ENCODE measurements around the gene VCL. TPM values are rescaled to one million over a fixed set of nuclear protein-coding genes. Genes with fewer than 3 reads are reported as not detected.
"Not testable (repeated sequence)": the region's sequence is repeated elsewhere in the genome, so short reads cannot be mapped to it uniquely, and the experiment has no call there.

VCL gene
- polyA plus RNA-seq, 12 donors: 107 to 176 (median 147) TPM

GRCh38 chr10:74035303-74035702 is 37.4 kb downstream of the VCL start:
- no peak for DNase-seq

DNA sequence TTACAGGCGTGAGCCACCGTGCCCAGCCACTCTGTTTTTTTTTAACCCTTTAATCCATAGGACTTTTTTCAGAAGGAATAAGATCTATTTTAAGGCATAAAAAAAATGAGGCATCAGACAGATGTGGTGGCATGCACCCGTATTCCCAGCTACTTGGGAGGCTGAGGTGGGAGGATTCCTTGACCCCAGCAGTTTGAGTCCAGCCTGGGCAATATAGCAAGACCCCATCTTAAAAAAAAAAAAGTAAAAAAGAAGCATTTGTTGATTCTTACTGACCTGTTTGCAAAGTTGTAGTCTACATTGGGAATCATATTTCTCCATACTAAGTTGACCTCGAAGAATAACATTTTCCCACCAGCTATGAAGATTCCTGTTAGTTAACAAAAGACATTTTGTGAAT is 38.6 kb downstream of the VCL start:
- DNase-seq: no peak

- DNase-seq: peak; percentile 54
Observed at GRCh38 chr10:74039561-74040145, 41.7 kb downstream of the VCL start.

DNA sequence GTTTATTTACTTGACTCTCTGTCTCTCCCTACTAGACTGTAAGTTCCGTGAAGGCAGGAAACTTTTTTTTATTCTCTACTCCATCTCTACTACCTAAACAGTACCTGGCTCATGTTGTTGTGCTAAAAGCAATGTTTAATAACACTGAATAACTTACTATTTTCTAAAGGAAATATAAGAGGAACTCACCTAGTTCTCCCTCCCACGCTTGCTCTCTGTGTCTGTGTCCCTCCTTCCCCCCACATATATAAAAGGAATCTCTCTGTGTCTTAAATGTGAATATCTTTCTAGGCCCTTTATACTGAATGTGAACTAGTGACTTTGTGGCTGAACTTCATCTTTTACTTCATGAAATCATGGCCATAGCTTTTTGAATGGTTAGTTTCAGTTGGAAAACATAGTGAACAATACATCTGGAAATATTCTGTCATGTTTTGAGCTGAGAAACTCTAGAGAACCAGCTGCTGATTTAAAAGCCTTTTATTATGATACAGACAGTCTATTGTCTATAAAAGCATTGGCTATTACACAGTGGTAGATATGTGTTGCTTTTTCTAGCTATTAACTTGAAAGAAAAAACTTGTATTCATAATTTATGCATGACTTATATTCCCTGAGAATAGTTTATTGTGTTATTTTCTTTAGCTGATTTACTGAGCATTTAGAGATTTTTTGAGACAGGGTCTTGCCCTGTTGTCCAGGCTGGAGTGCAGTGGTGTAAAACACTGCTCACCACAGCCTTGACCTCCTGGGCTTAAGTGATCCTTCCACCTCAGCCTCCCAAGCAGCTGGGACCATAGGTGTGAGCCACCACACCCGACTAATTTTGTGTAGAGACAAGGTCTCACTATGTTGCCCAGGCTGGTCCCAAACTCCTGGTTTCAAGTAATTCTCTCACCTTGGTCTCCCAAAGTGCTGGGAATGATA is 42.5 kb downstream of the VCL start:
- peak; percentile 48 for DNase-seq

GRCh38 chr10:74044419-74044818 is 46.5 kb downstream of the VCL start:
- no peak for DNase-seq

DNA sequence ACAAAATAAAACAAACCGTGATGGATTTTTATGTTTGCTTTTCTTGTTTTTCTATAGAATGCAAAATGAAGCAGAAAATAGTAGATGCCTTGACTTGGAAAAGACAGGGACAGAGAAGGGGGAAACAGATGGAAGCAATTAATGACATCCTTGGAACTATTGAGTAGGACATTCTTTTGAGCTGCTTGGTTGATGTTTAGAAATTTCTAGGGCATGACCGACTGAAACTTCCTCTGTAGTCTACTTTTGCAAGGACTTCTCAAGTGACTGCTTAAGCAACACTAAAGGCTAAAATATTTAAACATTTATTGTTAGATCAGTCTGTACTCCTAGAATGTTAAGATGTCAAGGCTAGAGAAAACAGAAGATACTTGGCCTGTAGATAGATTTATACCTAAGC is 49.4 kb downstream of the VCL start:
- peak; percentile 59 for DNase-seq

- no peak for DNase-seq
Observed at GRCh38 chr10:74047871-74048270, 50.0 kb downstream of the VCL start.

- no peak for DNase-seq
Observed at GRCh38 chr10:74048433-74048832, 50.5 kb downstream of the VCL start.

GRCh38 chr10:74049955-74050354 is 52.0 kb downstream of the VCL start:
- peak; percentile 50 for DNase-seq

DNA sequence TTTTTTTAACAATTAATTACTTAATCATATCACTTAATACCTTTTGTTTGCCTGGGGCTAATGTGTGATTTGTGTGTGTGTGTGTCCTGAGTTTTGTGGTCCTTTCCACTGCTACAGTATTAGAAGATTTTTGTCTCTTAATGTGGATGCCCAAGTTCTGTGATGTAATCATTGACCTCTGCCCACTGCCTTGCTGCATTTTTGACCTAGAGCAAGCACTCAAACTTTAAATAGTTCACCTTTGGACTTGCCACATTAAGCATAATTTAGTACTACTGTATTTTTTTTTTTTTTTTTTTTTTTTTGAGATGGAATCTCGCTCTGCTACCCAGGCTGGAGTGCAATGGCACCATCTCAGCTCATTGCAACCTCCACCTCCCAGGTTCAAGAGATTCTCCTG is 52.7 kb downstream of the VCL start:
- no peak for DNase-seq

GRCh38 chr10:74051736-74052342 is 53.9 kb downstream of the VCL start:
- DNase-seq: no peak

- no peak for DNase-seq
Observed at GRCh38 chr10:74052994-74053393, 55.1 kb downstream of the VCL start.

- DNase-seq: no peak
Observed at GRCh38 chr10:74055383-74056049, 57.6 kb downstream of the VCL start.

DNA sequence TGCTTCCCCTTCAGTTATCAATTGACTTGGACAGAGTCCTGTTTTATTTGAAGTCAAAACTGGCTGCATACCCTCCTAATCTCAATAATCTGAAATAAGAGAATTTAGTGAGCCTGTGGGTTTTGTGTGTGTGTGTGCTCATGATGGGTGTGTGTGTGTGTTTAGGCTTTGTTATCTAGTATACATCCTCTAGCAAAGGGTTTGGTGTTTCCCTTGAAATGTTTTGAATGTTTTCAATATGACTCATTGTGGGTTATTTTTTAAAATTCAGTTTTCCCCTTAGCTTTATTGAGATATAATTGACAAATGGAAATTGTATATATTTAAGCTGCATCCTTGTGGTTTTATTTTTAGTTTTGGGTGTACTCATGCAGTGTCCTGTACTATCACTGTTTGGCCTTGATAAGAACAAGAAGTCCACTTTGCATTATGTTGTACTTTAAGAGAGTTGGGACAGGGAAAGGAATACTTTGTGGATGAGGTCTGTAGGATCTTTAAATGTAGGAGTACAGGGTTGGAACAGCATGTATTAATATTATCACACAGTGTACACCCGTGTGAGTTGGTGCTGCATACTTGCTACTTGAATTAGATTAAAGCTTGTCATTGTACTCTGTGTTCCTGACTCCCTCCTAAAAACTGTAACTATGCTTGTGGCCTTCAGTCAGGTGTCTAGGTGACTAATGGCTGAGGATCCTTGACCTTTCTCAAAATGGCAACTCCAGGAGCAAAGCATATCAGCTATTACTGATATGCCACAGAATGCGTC is 58.3 kb downstream of the VCL start:
- DNase-seq: no peak

GRCh38 chr10:74058071-74058470 is 60.2 kb downstream of the VCL start:
- DNase-seq: no peak

DNA sequence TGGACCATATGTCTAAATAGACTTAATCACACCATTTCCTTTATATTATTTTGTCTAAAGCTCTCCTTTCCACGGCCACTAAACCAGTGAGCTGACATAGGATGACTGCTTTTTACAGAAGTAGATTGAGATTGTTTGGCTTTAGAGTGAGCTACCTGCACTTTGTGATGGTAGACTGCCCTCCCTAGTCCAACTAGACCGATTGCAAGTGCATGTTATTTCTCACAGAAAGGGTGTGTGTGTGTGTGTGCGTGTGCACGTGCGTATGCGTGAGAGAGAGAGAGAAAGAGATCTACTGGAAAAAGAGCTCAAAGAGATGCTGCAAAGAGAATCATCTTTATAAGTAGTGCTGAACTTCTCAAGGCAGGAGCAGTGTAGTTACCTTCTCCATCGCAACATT is 60.7 kb downstream of the VCL start:
- DNase-seq: no peak

DNA sequence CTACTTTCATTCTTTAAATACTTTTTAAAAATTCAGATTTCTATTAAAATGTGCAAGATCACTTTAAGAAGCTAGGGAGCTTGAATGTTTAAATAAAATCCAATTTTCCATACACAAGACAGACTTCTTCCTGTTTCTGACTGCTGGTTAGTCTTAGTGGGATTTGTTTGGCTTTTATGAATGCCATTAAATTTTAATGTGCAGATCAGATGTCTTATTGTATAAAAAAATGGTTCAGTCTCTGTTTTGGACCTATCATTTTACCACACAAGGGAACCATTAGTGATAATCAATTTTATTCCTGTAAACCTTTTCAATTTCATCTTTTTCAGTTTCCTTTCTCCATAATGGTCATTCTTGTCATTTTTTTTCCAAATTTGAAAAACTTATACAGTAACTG is 63.2 kb downstream of the VCL start:
- DNase-seq: peak; percentile 62

GRCh38 chr10:74061978-74062377 is 64.1 kb downstream of the VCL start:
- not testable (repeated sequence) for DNase-seq

DNA sequence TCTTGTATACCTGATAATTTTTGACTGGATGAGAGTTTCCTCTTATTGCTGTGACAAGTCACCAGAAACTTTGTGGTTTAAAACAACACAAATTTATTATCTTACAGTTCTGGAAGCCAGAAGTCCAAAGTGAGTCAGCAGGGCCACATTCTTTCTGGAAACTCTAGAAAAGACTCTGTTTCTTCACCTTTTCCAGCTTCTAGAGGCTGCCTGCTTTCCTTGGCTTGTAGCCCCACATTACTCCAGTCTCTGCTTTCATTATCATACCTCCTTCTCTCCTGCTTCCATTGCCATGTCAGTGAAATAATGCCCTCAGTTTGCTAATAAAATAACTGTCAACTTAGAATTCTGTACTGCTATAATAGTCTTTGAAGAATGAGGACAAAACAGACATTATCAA is 65.3 kb downstream of the VCL start:
- no peak for DNase-seq

DNA sequence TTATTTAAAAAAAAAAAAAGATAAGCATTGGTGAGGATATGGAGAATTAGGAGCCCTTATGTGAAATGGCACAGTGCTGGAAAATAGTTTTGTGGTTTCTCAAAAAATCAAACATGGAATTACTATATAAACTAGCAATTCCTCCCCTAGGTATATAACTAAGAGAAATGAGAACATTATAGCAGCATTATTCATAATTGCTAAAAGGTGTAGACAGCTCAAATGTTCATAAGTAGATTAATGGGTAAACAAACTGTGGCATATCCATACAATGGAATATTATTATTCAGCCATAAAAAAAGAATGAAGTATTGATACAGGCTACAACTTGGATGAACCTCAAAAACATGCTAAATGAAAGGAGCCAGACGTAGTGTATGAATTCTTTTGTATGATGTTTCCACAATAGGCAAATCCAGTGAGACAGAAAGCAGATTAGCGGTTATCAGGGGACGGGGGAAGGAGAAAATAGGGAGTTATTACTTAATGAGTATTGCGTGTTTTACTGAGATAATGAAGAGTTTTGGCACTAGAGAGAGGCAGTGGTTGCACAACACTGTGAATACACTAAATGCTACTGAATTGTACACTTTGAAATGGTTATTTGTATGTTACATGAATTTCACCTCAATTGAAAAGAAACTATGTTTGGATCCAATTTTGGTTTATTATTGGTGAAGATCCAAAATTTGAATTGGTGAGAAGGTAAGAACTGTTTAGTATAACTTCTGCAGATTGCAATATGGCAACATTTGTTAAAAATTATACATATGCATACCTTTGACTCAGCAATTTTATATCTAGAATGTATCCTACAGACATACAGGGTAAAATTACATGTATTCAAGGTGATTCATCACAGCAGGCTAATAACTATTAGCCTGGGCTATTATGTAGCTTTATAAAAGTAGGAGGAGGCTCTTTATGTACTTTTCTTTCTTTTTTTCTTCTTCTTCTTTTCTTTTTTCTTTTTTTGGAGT is 69.7 kb downstream of the VCL start:
- no peak for DNase-seq
